SK-N-SH (cell line): Measurements from ENCODE around the gene UBE2G2. TPM values are rescaled to one million over a fixed set of nuclear protein-coding genes. Genes with fewer than 3 reads are reported as not detected.

Experiments used
- CTCF ChIA-PET: fragments of 300-600, 350-600 bp; formaldehyde crosslinking; extraction: SDS; loops from one replicate; lab custom pipeline; 2021; lab: Yijun Ruan, JAX
- POLR2A ChIA-PET: fragments of 350-600 bp; sonication (Branson Sonifier 250); formaldehyde crosslinking; extraction: SDS; loops from one replicate; lab custom pipeline; 2020; ENCODE audit warnings: antibody characterized with exemption, inconsistent platforms; lab: Yijun Ruan, JAX
- DNase-seq: peaks from one replicate; pipeline ENCODE4 v3.0.0; 2012
- H2AFZ ChIP-seq: fragments of 200-600 bp; sonication (generic); 2 replicates; pipeline ENCODE4 v1.8.1; 2016; ENCODE audit warnings: antibody characterized with exemption, mild to moderate bottlenecking, low read depth
- H3F3A ChIP-seq: fragments of 200-600 bp; sonication (generic); replicated peaks from 2 replicates; pipeline ENCODE3; 2016; ENCODE audit warnings: antibody characterized with exemption, mild to moderate bottlenecking; ENCODE audit not compliant: insufficient read depth
- H3K27ac ChIP-seq, 2 experiments: fragments of 200-500 bp in 1 of 2; fragments of 200-600 bp in 1 of 2; sonication (Bioruptor generic) in 1 of 2; sonication (generic), shearing (Covaris generic) in 1 of 2; 2 replicates each; pipeline versions ENCODE4 v1.5.1 to v1.6.1; 2014 to 2016; ENCODE audit warnings: low read depth in 2 of 2, inconsistent platforms in 1 of 2, low read length in 1 of 2, mild to moderate bottlenecking in 1 of 2, mixed read lengths in 1 of 2
- H3K27me3 ChIP-seq: fragments of 200-600 bp; sonication (generic), shearing (Covaris generic); 2 replicates; pipeline ENCODE4 v1.6.1; 2016; ENCODE audit warnings: mixed run types; ENCODE audit not compliant: insufficient read depth
- H3K36me3 ChIP-seq, 2 experiments: fragments of 200-500 bp in 1 of 2; fragments of 200-600 bp in 1 of 2; sonication (Bioruptor generic) in 1 of 2; sonication (generic) in 1 of 2; replicated peaks in 1 of 2; 2 replicates each; pipeline versions ENCODE3 to v1.5.1; 2014 to 2016; ENCODE audit warnings: low read length in 1 of 2, mild to moderate bottlenecking in 1 of 2; ENCODE audit not compliant: insufficient read depth in 2 of 2, control insufficient read depth in 1 of 2
- H3K4me1 ChIP-seq, 2 experiments: fragments of 200-500 bp in 1 of 2; fragments of 200-600 bp in 1 of 2; sonication (Bioruptor generic) in 1 of 2; sonication (generic), shearing (Covaris generic) in 1 of 2; 2 replicates each; pipeline versions ENCODE4 v1.5.1 to v1.6.1; 2014 to 2016; ENCODE audit warnings: low read depth in 1 of 2, low read length in 1 of 2, mixed run types in 1 of 2; ENCODE audit not compliant: insufficient read depth in 2 of 2, control insufficient read depth in 1 of 2
- H3K4me2 ChIP-seq: fragments of 200-600 bp; sonication (generic), shearing (Covaris generic); 2 replicates; pipeline ENCODE4 v1.6.1; 2017; ENCODE audit warnings: mixed run types
- H3K4me3 ChIP-seq, 2 experiments: fragments of 200-500 bp in 1 of 2; fragments of 200-600 bp in 1 of 2; sonication (Bioruptor generic) in 1 of 2; sonication (generic), shearing (Covaris generic) in 1 of 2; 2 replicates each; pipeline versions ENCODE4 v1.5.1 to v1.8.1; 2014 to 2016; ENCODE audit warnings: low read depth in 2 of 2, inconsistent platforms in 1 of 2, low read length in 1 of 2, mild to moderate bottlenecking in 1 of 2, mixed read lengths in 1 of 2, moderate library complexity in 1 of 2
- H3K79me2 ChIP-seq: fragments of 200-600 bp; sonication (generic); 2 replicates; pipeline ENCODE4 v1.8.1; 2017; ENCODE audit warnings: mild to moderate bottlenecking; ENCODE audit not compliant: insufficient read depth
- H3K9ac ChIP-seq: fragments of 200-600 bp; sonication (generic); 2 replicates; pipeline ENCODE4 v1.6.1; 2017; ENCODE audit warnings: mixed run types
- H3K9me2 ChIP-seq: fragments of 200-600 bp; sonication (generic); 2 replicates; pipeline ENCODE4 v1.6.1; 2017; ENCODE audit warnings: mixed run types
- H3K9me3 ChIP-seq: fragments of 200-600 bp; sonication (generic); 2 replicates; pipeline ENCODE4 v1.6.1; 2017; ENCODE audit warnings: mixed run types, mild to moderate bottlenecking, moderate library complexity
- H4K20me1 ChIP-seq: fragments of 200-600 bp; sonication (generic); 2 replicates; pipeline ENCODE4 v1.6.1; 2017; ENCODE audit warnings: mild to moderate bottlenecking, mixed run types; ENCODE audit not compliant: insufficient read depth
- CHD2 ChIP-seq: fragments of 150-350 bp; IDR thresholded peaks from 2 replicates; pipeline ENCODE4 v1.6.1; 2018; ENCODE audit warnings: low read length; ENCODE audit not compliant: partially characterized antibody
- EZH2phosphoT487 ChIP-seq: fragments of 200-600 bp; sonication (generic); IDR thresholded peaks from 2 replicates; pipeline ENCODE4 v1.6.1; 2017; ENCODE audit warnings: low read depth, mixed run types, mild to moderate bottlenecking, antibody characterized with exemption, moderate library complexity, borderline replicate concordance
- FOSL2 ChIP-seq: IDR thresholded peaks from 2 replicates; pipeline ENCODE4 v1.4.0; 2012; ENCODE audit warnings: low read depth, mild to moderate bottlenecking, moderate library complexity, borderline replicate concordance
- GABPA ChIP-seq: IDR thresholded peaks from 2 replicates; pipeline ENCODE4 v1.4.0; 2012; ENCODE audit warnings: low read depth, mild to moderate bottlenecking
- GATA2 ChIP-seq: sonication (generic); formaldehyde crosslinking; IDR thresholded peaks from 2 replicates; pipeline ENCODE4 v1.5.0; 2020; ENCODE audit warnings: mild to moderate bottlenecking, missing genetic modification reagents
- RCOR1 ChIP-seq: fragments of 150-350 bp; IDR thresholded peaks from 2 replicates; pipeline ENCODE4 v1.6.1; 2017; ENCODE audit warnings: antibody characterized with exemption, low read length
- RFX5 ChIP-seq: IDR thresholded peaks from 2 replicates; pipeline ENCODE4 v1.6.1; 2012; ENCODE audit warnings: mild to moderate bottlenecking, improper control_type of control experiment, low read length
- RXRA ChIP-seq: IDR thresholded peaks from 2 replicates; pipeline ENCODE4 v1.4.0; 2012; ENCODE audit warnings: low read depth, mild to moderate bottlenecking, borderline replicate concordance
- SMC3 ChIP-seq: IDR thresholded peaks from 2 replicates; pipeline ENCODE4 v1.6.1; 2012; ENCODE audit warnings: low read depth, low read length, improper control_type of control experiment
- TEAD4 ChIP-seq: IDR thresholded peaks from 2 replicates; pipeline ENCODE4 v1.4.0; 2012; ENCODE audit warnings: mild to moderate bottlenecking, borderline replicate concordance; ENCODE audit not compliant: insufficient read depth
- YY1 ChIP-seq: IDR thresholded peaks from 2 replicates; pipeline ENCODE4 v1.4.0; 2012; ENCODE audit warnings: low read depth, mild to moderate bottlenecking
- WGBS: methylation state at CpG from one replicate; pipeline ENCODE4 v1.1.6; 2017; ENCODE audit warnings: low lambda C conversion rate; 5-methylcytosine and 5-hydroxymethylcytosine counted together
- polyA plus RNA-seq, 3 experiments: library from polyadenylated mRNA; depleted of rRNA; stranded (reverse); fragments of >200 nt; gene quantifications; 2 replicates each; pipeline ENCODE4 v1.2.3, GENCODE V29; 2012
- TF ChIP-seq, protein P1 (sequence below): fragments of 150-350 bp; IDR thresholded peaks from 2 replicates; pipeline ENCODE4 v1.6.1; 2017; ENCODE audit warnings: antibody characterized with exemption, low read length, low read depth, borderline replicate concordance
- TF ChIP-seq, protein P2 (sequence below): IDR thresholded peaks from 2 replicates; pipeline ENCODE4 v1.4.0; 2012; ENCODE audit warnings: low read depth, borderline replicate concordance
- TF ChIP-seq, protein P3 (sequence below): fragments of 200-600 bp; sonication (generic); IDR thresholded peaks from 2 replicates; pipeline ENCODE4 v1.6.1; 2017; ENCODE audit warnings: antibody characterized with exemption, mild to moderate bottlenecking, moderate library complexity

The UBE2G2 gene
- polyA plus RNA-seq, 1 of the 3 experiments (the other 2 are of a cell fraction) = 129 TPM

DNA sequence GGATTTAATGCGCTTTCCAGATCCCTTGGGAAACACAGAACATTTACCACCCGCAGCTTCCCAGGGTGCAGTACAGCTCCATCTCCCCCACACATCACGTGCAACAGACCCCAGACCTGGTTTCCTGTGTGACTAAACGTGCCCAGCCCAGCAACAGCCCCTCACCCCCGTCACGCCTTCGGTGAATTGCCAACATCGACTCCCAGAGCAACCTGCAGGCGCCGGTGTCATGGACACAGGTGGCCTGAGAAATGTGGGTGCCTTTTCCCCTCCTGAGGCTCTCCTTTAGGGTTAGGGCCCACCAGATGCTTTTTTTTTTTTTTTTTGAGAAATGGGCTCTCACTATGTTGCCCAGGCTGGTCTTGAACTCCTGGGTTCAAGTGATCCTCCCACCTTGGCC is 40.5 kb upstream of the UBE2G2 start:
- CTCF ChIA-PET = no interaction called here
- TF ChIP-seq FOSL2 (no peak), GATA2 (CRISPR knock-in tag) (no peak), YY1 (no peak), SMC3 (no peak), RXRA (no peak), RFX5 (no peak), EZH2phosphoT487 (no peak), RCOR1 (no peak), CHD2 (no peak), TEAD4 (no peak), GABPA (no peak)
- TF ChIP-seq, protein P1, sequence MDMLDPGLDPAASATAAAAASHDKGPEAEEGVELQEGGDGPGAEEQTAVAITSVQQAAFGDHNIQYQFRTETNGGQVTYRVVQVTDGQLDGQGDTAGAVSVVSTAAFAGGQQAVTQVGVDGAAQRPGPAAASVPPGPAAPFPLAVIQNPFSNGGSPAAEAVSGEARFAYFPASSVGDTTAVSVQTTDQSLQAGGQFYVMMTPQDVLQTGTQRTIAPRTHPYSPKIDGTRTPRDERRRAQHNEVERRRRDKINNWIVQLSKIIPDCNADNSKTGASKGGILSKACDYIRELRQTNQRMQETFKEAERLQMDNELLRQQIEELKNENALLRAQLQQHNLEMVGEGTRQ = no peak
- TF ChIP-seq, protein P2, sequence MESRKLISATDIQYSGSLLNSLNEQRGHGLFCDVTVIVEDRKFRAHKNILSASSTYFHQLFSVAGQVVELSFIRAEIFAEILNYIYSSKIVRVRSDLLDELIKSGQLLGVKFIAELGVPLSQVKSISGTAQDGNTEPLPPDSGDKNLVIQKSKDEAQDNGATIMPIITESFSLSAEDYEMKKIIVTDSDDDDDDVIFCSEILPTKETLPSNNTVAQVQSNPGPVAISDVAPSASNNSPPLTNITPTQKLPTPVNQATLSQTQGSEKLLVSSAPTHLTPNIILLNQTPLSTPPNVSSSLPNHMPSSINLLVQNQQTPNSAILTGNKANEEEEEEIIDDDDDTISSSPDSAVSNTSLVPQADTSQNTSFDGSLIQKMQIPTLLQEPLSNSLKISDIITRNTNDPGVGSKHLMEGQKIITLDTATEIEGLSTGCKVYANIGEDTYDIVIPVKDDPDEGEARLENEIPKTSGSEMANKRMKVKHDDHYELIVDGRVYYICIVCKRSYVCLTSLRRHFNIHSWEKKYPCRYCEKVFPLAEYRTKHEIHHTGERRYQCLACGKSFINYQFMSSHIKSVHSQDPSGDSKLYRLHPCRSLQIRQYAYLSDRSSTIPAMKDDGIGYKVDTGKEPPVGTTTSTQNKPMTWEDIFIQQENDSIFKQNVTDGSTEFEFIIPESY = no peak
- TF ChIP-seq, protein P3, sequence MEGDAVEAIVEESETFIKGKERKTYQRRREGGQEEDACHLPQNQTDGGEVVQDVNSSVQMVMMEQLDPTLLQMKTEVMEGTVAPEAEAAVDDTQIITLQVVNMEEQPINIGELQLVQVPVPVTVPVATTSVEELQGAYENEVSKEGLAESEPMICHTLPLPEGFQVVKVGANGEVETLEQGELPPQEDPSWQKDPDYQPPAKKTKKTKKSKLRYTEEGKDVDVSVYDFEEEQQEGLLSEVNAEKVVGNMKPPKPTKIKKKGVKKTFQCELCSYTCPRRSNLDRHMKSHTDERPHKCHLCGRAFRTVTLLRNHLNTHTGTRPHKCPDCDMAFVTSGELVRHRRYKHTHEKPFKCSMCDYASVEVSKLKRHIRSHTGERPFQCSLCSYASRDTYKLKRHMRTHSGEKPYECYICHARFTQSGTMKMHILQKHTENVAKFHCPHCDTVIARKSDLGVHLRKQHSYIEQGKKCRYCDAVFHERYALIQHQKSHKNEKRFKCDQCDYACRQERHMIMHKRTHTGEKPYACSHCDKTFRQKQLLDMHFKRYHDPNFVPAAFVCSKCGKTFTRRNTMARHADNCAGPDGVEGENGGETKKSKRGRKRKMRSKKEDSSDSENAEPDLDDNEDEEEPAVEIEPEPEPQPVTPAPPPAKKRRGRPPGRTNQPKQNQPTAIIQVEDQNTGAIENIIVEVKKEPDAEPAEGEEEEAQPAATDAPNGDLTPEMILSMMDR = no peak
- H3K36me3 ChIP-seq = no peaks in the 10 kb centered on the region

More for the DNA sequence above, 40.5 kb upstream of the UBE2G2 start:
- no peaks in the 10 kb centered on the region for H3K27me3 ChIP-seq
- H2AFZ ChIP-seq = no peak overlapping the region
- H4K20me1 ChIP-seq = no peaks in the 10 kb centered on the region
- no peak overlapping the region for H3K4me2 ChIP-seq
- H3F3A ChIP-seq = no peaks in the 10 kb centered on the region
- POLR2A ChIA-PET = no interaction called here
- no peak for DNase-seq
- peaks cover 0 to 13% of the 10 kb centered on the region in 2 experiments; a peak in 1 of 4 replicates for H3K4me1 ChIP-seq
- WGBS = 70% methylated on average over 10 of the region's 10 CpGs
- no peaks in the 10 kb centered on the region for H3K9me3 ChIP-seq
- H3K9ac ChIP-seq = no peak overlapping the region
- no peak overlapping the region for H3K4me3 ChIP-seq
- H3K79me2 ChIP-seq = no peaks in the 10 kb centered on the region
- H3K27ac ChIP-seq = no peak overlapping the region
- H3K9me2 ChIP-seq = no peaks in the 10 kb centered on the region
